ENCODE data around the gene UBE2K.
"Not testable (repeated sequence)": the region's sequence is repeated elsewhere in the genome, so short reads cannot be mapped to it uniquely, and the experiment has no call there.

The UBE2K gene

DNA sequence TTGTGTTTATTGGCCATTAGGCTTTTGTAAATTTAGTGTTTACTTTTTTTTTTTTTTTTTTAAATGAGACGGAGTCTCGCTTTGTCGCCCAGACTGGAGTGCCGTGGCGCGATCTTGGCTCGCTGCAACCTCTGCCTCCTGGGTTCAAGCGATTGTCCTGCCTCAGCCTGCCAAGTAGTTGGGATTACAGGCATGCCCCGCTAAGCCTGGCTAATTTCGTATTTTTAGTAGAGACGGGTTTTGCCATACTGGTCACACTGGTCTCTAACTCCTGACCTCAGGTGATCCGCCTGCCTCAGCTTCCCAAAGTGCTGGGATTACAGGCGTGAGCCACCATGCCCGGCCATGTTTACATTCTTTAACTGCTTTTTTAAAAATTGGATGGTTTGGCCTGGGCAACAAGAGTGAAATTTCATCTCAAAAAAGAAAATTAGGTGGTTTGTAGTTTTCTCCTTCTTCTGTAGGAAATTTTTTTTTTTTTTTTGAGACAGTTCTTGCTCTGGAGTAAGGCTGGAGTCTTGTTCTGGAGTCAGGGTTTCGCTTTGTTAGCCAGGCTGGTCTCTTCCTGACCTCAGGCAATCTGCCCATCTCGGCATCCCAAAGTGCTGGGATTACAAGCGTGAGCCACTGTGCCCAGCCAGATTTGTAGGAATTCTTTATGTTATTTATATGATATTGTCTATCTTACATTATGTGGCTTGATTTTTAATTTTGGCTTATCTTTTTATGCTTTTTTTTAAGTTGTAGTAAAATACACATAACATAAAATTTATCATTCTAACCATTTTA, 15.1 kb downstream of the UBE2K start:
- Histone ChIP-seq H3K9me3 (ENCODE audit: control insufficient read depth, insufficient read depth, low read length) (no peaks in the 10 kb centered on the region), H3K4me1 (ENCODE audit: control insufficient read depth, insufficient read depth, low read length) (no peaks in the 10 kb centered on the region), H3K4me3 (ENCODE audit: low read length) (no peak overlapping the region), H3K27me3 (ENCODE audit: control insufficient read depth, insufficient read depth, low read length) (no peaks in the 10 kb centered on the region), H3K27ac (ENCODE audit: low read length) (no peak overlapping the region), H3K36me3 (ENCODE audit: control insufficient read depth, insufficient read depth, low read length) (no peaks in the 10 kb centered on the region)
- no CpG with 5 or more reads among the region's 17 CpGs for WGBS (ENCODE audit: insufficient coverage, insufficient read length)
- no peak for DNase-seq (ENCODE audit: low read depth, low spot score)

DNA sequence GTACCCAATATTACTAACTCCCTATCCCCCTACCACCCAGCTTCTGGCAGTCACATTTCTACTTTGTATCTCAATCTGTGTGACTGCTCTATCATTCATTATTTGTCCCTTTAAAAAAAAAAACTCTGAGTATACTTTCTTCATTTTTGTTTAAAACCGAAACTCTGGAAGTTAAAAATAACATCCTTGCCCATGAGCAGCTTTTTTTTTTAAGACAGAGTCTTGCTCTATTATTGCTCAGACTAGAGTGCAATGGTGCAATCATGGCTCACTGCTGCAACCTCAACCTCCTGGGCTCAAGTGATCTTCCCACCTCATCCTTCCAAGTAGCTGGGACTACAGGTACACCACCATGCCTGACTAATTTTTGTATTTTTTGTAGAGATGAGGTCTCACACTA, 15.8 kb downstream of the UBE2K start:
- H3K4me3 ChIP-seq (ENCODE audit: low read length): no peak overlapping the region
- no peak overlapping the region for H3K27ac ChIP-seq (ENCODE audit: low read length)
- no peaks in the 10 kb centered on the region; the same call in 1 of the 2 replicates for H3K4me1 ChIP-seq (ENCODE audit: control insufficient read depth, insufficient read depth, low read length)
- no peaks in the 10 kb centered on the region for H3K27me3 ChIP-seq (ENCODE audit: control insufficient read depth, insufficient read depth, low read length)
- no peaks in the 10 kb centered on the region for H3K9me3 ChIP-seq (ENCODE audit: control insufficient read depth, insufficient read depth, low read length)
- WGBS (ENCODE audit: insufficient coverage, insufficient read length): no CpG with 5 or more reads among the region's 1 CpG
- H3K36me3 ChIP-seq (ENCODE audit: control insufficient read depth, insufficient read depth, low read length): peaks cover under 1% of the 10 kb centered on the region; the same call in 1 of the 2 replicates
- DNase-seq (ENCODE audit: low read depth, low spot score): no peak

- no CpG with 5 or more reads among the region's 3 CpGs for WGBS (ENCODE audit: insufficient coverage, insufficient read length)
- Histone ChIP-seq H3K4me1 (ENCODE audit: control insufficient read depth, insufficient read depth, low read length) (no peaks in the 10 kb centered on the region; the same call in 1 of the 2 replicates), H3K27ac (ENCODE audit: low read length) (no peak overlapping the region), H3K27me3 (ENCODE audit: control insufficient read depth, insufficient read depth, low read length) (no peaks in the 10 kb centered on the region), H3K9me3 (ENCODE audit: control insufficient read depth, insufficient read depth, low read length) (no peaks in the 10 kb centered on the region), H3K4me3 (ENCODE audit: low read length) (no peak overlapping the region), H3K36me3 (ENCODE audit: control insufficient read depth, insufficient read depth, low read length) (peaks cover 3% of the 10 kb centered on the region; the same call in 1 of the 2 replicates)
- no peak for DNase-seq (ENCODE audit: low read depth, low spot score)
Measured at GRCh38 chr4:39714166-39714565, 16.2 kb downstream of the UBE2K start.

DNA sequence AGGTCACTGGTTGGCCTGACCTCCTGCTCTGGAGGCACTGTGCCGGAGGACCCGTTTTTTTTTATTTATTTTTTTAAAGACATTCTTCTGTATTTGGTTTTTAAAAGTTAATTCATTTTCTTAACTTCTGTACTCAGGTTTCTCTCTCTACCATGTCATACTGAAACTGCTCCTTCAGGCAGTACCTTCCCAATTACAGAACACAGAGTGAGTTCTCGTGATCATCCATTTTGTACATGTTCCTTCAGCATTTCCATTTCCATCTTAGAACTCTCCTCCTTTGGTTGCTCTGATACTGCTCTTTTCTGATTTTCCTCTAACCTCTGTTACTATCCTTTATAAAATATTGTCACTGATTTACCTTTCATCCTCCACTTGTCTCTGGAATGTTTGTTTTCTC, 17.9 kb downstream of the UBE2K start:
- H3K9me3 ChIP-seq (ENCODE audit: control insufficient read depth, insufficient read depth, low read length): no peaks in the 10 kb centered on the region
- H3K4me1 ChIP-seq (ENCODE audit: control insufficient read depth, insufficient read depth, low read length): no peaks in the 10 kb centered on the region; the same call in 1 of the 2 replicates
- no peak overlapping the region for H3K4me3 ChIP-seq (ENCODE audit: low read length)
- no peak overlapping the region for H3K27ac ChIP-seq (ENCODE audit: low read length)
- WGBS (ENCODE audit: insufficient coverage, insufficient read length): no CpG with 5 or more reads among the region's 3 CpGs
- DNase-seq (ENCODE audit: low read depth, low spot score): no peak
- no peaks in the 10 kb centered on the region for H3K27me3 ChIP-seq (ENCODE audit: control insufficient read depth, insufficient read depth, low read length)
- H3K36me3 ChIP-seq (ENCODE audit: control insufficient read depth, insufficient read depth, low read length): peaks cover 3% of the 10 kb centered on the region; the same call in 1 of the 2 replicates

GRCh38 chr4:39716356-39716755, 18.4 kb downstream of the UBE2K start:
- Histone ChIP-seq H3K9me3 (ENCODE audit: control insufficient read depth, insufficient read depth, low read length) (no peaks in the 10 kb centered on the region), H3K27me3 (ENCODE audit: control insufficient read depth, insufficient read depth, low read length) (no peaks in the 10 kb centered on the region), H3K36me3 (ENCODE audit: control insufficient read depth, insufficient read depth, low read length) (peaks cover 3% of the 10 kb centered on the region; the same call in 1 of the 2 replicates), H3K27ac (ENCODE audit: low read length) (no peak overlapping the region), H3K4me3 (ENCODE audit: low read length) (no peak overlapping the region), H3K4me1 (ENCODE audit: control insufficient read depth, insufficient read depth, low read length) (no peaks in the 10 kb centered on the region; the same call in 1 of the 2 replicates)
- DNase-seq (ENCODE audit: low read depth, low spot score): no peak
- no CpG with 5 or more reads among the region's 11 CpGs for WGBS (ENCODE audit: insufficient coverage, insufficient read length)

DNA sequence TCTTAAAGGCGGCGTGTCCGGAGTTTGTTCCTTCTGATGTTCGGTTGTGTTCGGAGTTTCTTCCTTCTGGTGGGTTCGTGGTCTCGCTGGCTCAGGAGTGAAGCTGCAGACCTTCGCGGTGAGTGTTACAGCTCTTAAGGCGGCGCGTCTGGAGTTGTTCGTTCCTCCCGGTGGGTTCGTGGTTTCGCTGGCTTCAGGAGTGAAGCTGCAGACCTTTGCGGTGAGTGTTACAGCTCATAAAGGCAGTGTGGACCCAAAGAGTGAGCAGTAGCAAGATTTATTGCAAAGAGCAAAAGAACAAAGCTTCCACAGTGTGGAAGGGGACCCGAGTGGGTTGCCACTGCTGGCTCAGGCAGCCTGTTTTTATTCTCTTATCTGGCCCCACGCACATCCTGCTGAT, 19.8 kb downstream of the UBE2K start:
- no CpG with 5 or more reads among the region's 19 CpGs for WGBS (ENCODE audit: insufficient coverage, insufficient read length)

DNA sequence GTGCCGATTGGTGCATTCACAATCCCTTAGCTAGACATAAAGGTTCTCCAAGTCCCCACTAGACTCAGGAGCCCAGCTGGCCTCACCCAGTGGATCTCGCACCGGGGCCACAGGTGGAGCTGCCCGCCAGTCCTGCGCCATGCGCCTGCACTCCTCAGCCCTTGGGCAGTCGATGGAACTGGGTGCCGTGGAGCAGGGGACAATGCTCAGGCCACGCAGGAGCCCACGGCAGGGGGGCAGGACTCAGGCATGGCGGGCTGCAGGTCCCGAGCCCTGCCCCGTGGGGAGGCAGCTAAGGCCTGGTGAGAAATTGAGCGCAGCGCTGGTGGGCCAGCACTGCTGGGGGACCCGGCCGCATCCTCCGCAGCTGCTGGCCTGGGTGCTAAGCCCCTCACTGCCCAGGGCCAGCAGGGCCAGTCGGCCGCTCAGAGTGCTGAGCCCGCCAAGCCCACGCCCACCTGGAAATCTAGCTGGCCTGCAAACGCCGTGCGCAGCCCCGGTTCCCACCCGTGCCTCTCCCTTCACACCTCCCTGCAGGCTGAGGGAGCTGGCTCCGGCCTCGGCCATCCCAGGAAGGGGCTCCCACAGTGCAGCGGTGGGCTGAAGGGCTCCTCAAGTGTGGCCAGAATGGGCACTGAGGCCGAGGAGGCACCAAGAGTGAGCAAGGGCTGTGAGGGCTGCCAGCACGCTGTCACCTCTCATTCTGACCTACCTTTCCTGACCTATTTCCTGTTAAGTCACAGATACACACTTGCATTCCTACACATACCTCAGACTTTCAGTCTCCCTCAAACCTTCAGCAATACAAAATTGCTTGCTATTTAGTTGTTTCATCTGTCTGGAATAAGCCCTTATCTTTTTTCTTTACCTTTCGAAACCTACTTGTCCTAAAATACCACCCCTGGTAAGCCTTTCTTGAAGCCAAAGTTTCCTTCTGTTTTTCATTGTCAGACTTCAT, 20.7 kb downstream of the UBE2K start:
- Histone ChIP-seq H3K27ac (ENCODE audit: low read length) (no peak overlapping the region), H3K36me3 (ENCODE audit: control insufficient read depth, insufficient read depth, low read length) (peaks cover 3% of the 10 kb centered on the region; the same call in 1 of the 2 replicates)
- no CpG with 5 or more reads among the region's 33 CpGs for WGBS (ENCODE audit: insufficient coverage, insufficient read length)

More for the DNA sequence above, 19.8 kb downstream of the UBE2K start:
- not testable (repeated sequence) for H3K27me3 ChIP-seq (ENCODE audit: control insufficient read depth, insufficient read depth, low read length); H3K4me3 ChIP-seq (ENCODE audit: low read length); H3K36me3 ChIP-seq (ENCODE audit: control insufficient read depth, insufficient read depth, low read length); H3K4me1 ChIP-seq (ENCODE audit: control insufficient read depth, insufficient read depth, low read length); DNase-seq (ENCODE audit: low read depth, low spot score); H3K9me3 ChIP-seq (ENCODE audit: control insufficient read depth, insufficient read depth, low read length); H3K27ac ChIP-seq (ENCODE audit: low read length)

GRCh38 chr4:39719804-39720580, 22.1 kb downstream of the UBE2K start:
- no peak overlapping the region for H3K27ac ChIP-seq (ENCODE audit: low read length)
- no peaks in the 10 kb centered on the region for H3K9me3 ChIP-seq (ENCODE audit: control insufficient read depth, insufficient read depth, low read length)
- no peaks in the 10 kb centered on the region for H3K27me3 ChIP-seq (ENCODE audit: control insufficient read depth, insufficient read depth, low read length)
- peaks cover 3% of the 10 kb centered on the region; the same call in 1 of the 2 replicates for H3K36me3 ChIP-seq (ENCODE audit: control insufficient read depth, insufficient read depth, low read length)
- H3K4me1 ChIP-seq (ENCODE audit: control insufficient read depth, insufficient read depth, low read length): peaks cover 1% of the 10 kb centered on the region
- no peak for DNase-seq (ENCODE audit: low read depth, low spot score)
- H3K4me3 ChIP-seq (ENCODE audit: low read length): no peak overlapping the region

More for the DNA sequence above, 20.7 kb downstream of the UBE2K start:
- Histone ChIP-seq H3K4me3 (ENCODE audit: low read length) (no peak overlapping the region), H3K4me1 (ENCODE audit: control insufficient read depth, insufficient read depth, low read length) (no peaks in the 10 kb centered on the region; the same call in 1 of the 2 replicates), H3K9me3 (ENCODE audit: control insufficient read depth, insufficient read depth, low read length) (no peaks in the 10 kb centered on the region), H3K27me3 (ENCODE audit: control insufficient read depth, insufficient read depth, low read length) (no peaks in the 10 kb centered on the region)
- no peak for DNase-seq (ENCODE audit: low read depth, low spot score)

DNA sequence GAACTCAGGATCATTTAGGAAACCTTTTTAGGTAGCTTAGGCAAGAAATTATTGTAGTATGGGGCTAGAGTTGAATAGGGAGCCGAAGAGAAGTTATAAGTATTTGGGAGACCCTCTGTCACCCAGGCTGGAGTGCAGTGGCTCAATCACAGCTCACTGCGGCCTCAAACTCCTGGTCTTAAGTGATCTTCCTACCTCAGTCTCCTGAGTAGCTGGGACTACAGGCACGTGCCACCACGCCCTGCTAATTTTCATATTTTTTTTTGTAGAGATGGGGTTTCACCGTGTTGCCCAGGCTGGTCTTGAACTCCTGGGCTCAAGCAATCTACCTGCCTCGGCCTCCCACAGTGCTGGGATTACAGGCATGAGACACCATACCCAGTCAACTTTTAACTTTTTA, 23.3 kb downstream of the UBE2K start:
- H3K9me3 ChIP-seq (ENCODE audit: control insufficient read depth, insufficient read depth, low read length); H3K27me3 ChIP-seq (ENCODE audit: control insufficient read depth, insufficient read depth, low read length); H3K36me3 ChIP-seq (ENCODE audit: control insufficient read depth, insufficient read depth, low read length); DNase-seq (ENCODE audit: low read depth, low spot score); H3K4me3 ChIP-seq (ENCODE audit: low read length); H3K4me1 ChIP-seq (ENCODE audit: control insufficient read depth, insufficient read depth, low read length); H3K27ac ChIP-seq (ENCODE audit: low read length): not testable (repeated sequence)
- no CpG with 5 or more reads among the region's 6 CpGs for WGBS (ENCODE audit: insufficient coverage, insufficient read length)

DNA sequence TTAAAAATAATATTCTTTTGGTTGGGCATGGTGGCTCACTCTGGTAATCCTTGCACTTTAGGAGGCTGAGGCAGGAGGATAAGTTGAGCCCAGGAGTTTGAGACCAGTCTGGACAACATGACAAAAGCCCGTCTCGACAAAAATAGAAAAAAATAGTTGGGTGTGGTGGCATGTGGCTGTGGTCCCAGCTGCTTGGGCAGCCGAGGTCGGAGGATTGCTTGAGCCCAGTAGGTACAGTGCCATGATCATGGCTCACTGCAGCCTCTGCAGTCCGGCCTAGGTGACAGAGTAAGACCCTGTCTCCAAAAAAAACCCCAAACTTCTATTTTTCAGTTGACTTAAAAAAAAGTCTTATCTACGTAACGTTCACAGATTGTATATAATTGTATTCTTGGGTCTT, 23.9 kb downstream of the UBE2K start:
- no peak for DNase-seq (ENCODE audit: low read depth, low spot score)
- no peak overlapping the region for H3K27ac ChIP-seq (ENCODE audit: low read length)
- no peak overlapping the region for H3K4me3 ChIP-seq (ENCODE audit: low read length)
- no peaks in the 10 kb centered on the region for H3K27me3 ChIP-seq (ENCODE audit: control insufficient read depth, insufficient read depth, low read length)
- WGBS (ENCODE audit: insufficient coverage, insufficient read length): no CpG with 5 or more reads among the region's 7 CpGs
- no peaks in the 10 kb centered on the region for H3K9me3 ChIP-seq (ENCODE audit: control insufficient read depth, insufficient read depth, low read length)
- peaks cover 3% of the 10 kb centered on the region; the same call in 1 of the 2 replicates for H3K36me3 ChIP-seq (ENCODE audit: control insufficient read depth, insufficient read depth, low read length)
- peaks cover 2% of the 10 kb centered on the region for H3K4me1 ChIP-seq (ENCODE audit: control insufficient read depth, insufficient read depth, low read length)
